Sigmoid colon (tissue), 4 donors: ENCODE data around the gene DNAH10.

ENCODE experiments used
- CTCF ChIP-seq, 4 experiments: fragments of 450-650 bp in 3 of 4; fragments of 200-600 bp in 1 of 4; IDR thresholded peaks; one replicate each; pipeline ENCODE4 v1.5.1; 2016 to 2019; ENCODE audit warnings: antibody characterized with exemption in 4 of 4, mild to moderate bottlenecking in 3 of 4, moderate library complexity in 2 of 4
- EP300 ChIP-seq, 4 donors: sonication (generic); formaldehyde crosslinking; IDR thresholded peaks; one replicate each; pipeline ENCODE4 v1.6.1; 2017; ENCODE audit warnings: antibody characterized with exemption in 4 of 4
- POLR2AphosphoS5 ChIP-seq, 4 donors: sonication (generic); formaldehyde crosslinking; IDR thresholded peaks; one replicate each; pipeline ENCODE4 v1.6.1; 2017; ENCODE audit warnings: antibody characterized with exemption in 4 of 4

GRCh38 chr12:123764109-123764508, 2.0 kb downstream of the DNAH10 start:
- TF ChIP-seq CTCF (IDR thresholded peaks at IDR 0.05) = no peak
- TF ChIP-seq EP300 (IDR thresholded peaks at IDR 0.05) = no peak
- no peak for TF ChIP-seq POLR2AphosphoS5 (IDR thresholded peaks at IDR 0.05)
